ENCODE results near the gene DGKI.
"Not testable (repeated sequence)": the region's sequence is repeated elsewhere in the genome, so short reads cannot be mapped to it uniquely, and the experiment has no call there.

DGKI gene

DNA sequence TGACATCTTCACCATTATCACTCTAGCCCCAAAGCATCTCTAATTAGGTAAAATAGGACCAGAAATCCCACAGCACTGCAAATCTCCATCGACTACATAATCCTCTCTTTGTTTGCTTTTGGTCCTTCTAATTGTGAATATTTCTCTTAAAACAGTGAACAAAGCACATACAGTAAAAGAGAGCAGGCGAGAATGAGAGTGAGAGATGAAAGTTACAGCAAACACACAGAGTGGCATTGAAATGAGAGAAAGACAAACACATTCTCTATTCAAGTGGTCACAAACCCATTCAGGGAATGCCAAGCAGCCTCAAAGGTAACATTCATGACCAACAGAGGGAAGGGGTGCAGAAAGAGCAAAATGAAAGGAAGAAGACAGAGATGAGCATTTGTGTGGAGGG lies 393.4 kb downstream of the DGKI start:
- DNase-seq = peak; percentile 33

- no peak for DNase-seq
Observed at GRCh38 chr7:137449016-137449415, 397.8 kb downstream of the DGKI start.

DNA sequence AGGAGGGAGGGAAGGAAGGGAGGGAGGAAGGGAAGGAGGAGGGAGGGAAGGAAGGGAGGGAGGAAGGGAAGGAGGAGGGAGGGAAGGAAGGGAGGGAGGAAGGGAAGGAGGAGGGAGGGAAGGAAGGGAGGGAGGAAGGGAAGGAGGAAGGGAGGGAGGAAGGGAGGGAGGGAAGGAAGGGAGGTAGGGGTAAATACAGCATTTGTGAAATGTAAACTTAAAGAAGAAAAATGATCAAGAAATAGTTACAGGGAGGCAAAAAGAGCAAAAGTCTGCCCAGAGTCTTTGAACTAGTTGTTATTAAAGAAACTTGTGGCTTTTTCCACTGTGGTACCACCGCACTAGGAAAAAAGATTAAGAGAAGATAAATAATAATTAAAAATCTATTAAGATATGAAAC lies 398.2 kb downstream of the DGKI start:
- DNase-seq = not testable (repeated sequence)

- DNase-seq = no peak
Observed at GRCh38 chr7:137446025-137446424, 400.7 kb downstream of the DGKI start.

DNA sequence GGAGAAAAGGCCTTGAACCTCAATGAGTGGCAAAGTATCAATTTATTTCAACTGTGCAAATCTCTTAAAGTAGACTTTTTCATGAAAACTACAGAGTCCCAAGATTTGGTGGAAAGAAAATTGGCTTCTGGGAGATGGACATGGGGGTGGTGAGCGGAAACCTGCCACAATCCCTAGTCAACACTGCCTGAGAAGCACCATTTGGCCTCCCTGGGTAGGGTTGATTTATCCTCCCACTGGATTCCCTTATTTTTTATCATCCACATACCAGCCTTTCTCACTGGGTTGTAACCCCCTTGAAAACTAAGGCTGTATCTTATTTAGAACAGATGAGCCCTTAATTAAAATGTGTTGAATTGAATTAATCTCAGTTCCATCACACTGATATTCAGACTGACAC lies 401.5 kb downstream of the DGKI start:
- no peak for DNase-seq

DNA sequence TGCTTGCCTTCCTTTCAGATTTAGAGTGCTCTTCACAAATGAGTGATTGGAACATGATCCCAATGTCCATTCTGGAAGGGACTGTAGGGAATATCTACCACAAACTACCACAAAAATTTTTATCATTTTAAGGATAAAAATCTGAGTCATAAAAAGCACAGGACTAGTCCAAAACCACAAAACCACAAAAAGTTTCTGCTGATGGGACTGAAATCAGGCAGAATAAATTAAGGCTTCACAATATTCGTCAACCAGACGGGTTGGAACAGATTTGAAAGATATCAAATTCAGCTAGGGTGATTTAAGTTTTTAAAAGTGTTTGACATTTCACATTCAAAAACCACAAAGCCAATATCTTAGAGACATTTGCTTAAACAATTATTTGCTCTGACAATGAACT lies 403.2 kb downstream of the DGKI start:
- no peak for DNase-seq

DNA sequence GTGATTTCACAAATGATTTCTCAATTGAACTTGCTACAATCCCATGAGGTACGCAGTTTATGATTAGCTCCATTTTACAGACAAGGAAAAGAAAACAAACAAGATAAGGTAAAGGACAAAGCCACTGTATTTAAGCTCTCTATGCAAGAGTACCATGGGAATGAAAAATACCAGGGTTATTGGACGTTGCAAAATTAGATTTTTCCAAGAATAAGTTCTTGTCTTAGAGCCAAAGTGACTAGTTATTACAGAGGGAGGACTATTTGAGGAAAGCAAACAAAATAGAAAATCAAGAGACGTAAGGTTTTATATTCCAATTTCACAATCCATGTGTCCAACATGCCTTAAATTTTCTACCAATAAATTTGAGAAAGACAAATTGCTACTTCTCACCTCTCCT lies 405.3 kb downstream of the DGKI start:
- no peak for DNase-seq

- DNase-seq = no peak
Observed at GRCh38 chr7:137439829-137440825, 406.6 kb downstream of the DGKI start.

DNA sequence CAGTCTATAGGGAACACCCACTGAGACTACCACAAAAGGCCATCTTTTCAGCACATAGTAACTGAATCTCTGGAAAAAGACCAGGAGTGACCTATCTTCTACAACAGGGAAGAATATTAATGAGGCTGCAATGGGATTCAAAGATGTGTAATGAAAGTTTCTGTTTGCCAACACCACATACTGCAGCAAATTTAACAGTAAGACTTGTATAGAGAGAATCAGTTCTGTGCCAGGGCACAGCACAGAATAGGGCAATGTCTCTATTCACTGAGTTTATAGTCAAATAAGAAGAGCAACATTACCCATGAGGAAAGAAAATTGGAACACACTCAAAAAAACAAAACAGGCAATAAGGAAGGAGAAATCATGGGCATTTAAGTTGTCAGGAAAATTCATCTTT lies 411.8 kb downstream of the DGKI start:
- DNase-seq = no peak

GRCh38 chr7:137434530-137434929 lies 412.2 kb downstream of the DGKI start:
- DNase-seq = no peak

DNA sequence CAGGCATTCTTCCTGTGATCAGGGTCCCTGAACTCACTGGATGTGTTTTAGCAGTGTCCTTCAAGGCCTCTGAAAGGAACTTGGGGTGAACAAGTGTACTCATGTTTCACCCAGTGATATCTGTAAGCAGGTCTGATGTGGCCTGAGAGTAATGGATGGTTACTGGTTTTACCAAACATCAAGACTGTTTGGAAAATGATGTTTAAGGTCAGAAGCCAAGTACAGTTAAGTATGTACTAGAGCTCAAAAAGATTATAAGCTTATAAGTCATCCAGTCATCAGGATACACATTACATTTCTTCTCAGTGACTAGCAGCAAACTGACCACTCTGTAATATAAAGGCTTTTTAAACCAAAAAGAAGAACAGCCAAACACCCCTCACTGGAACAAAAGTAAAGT lies 423.5 kb downstream of the DGKI start:
- no peak for DNase-seq

DNA sequence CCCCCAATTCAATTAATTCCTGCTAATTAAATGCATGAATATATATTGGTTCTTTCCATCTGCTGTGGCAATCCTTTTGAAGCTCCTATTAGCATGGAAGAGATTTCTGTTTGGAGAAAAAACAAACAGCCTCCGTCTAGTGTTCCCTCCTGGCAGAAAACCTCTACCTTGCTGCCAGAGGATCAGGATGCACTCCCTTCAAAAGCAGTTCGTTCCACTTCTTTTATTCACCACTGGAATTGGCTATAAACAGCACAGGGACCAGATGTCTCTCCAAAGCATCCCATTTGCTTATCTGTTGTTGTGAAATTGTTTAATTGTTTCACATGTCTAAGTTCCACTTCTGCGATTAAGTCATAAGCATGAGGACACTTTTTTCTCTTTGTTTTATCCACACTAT lies 425.4 kb downstream of the DGKI start:
- DNase-seq = no peak

DNA sequence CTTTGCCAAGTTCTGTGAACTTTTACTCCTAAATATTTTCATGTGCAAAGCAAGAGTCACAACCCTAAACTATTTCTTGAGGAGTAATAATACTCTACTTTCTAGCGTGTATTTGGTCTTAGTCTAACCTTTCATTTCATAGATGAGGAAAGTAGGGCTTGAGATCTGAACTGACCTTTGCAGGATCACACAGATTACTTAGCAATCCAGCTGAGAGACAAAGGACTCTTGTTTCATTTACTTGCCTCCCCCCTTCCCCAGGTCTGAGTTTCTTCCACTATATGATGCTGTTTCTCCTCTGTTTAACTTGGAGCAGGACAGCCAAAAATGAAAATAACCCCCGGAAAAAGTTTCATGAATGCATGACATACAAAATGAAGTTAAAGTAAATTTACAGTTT lies 427.9 kb downstream of the DGKI start:
- no peak for DNase-seq

GRCh38 chr7:137417464-137417863 lies 429.3 kb downstream of the DGKI start:
- no peak for DNase-seq

DNA sequence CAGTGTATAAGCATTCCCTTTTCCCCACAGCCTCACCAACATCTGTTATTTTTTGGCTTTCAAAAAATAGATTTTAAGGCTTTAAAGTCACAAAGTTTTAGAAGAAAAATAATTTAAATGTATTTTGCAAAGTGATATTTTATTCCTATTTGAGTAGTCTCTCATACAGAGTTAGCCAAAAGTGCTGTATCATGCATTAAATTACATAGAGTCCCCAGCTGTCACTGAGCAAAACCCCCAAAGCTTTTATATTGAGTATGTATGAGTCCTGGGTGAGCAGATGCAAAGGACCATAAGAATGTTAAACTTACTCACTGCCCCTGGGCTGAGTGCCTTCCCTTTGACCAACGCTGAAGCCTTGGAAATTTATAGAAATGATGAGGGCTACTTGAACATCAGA lies 432.9 kb downstream of the DGKI start:
- no peak for DNase-seq

DNA sequence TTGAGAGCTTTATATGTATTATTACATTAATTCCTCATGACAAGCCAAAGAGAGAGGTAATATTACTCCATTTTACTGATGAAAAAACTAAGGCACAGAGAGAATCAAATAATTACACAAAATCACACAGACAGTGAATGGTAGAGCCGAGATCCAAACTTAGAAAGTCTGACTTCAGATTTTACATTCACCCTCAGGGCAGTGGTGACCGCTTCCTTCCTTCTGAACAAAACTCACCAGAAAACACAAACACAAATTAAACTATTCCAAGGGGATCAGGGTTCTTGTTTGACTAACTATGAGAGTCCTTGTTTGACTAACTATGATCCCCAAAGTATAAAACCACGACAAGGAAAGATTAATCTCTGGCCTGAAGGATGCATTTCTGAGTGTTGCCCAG lies 435.3 kb downstream of the DGKI start:
- no peak for DNase-seq

DNA sequence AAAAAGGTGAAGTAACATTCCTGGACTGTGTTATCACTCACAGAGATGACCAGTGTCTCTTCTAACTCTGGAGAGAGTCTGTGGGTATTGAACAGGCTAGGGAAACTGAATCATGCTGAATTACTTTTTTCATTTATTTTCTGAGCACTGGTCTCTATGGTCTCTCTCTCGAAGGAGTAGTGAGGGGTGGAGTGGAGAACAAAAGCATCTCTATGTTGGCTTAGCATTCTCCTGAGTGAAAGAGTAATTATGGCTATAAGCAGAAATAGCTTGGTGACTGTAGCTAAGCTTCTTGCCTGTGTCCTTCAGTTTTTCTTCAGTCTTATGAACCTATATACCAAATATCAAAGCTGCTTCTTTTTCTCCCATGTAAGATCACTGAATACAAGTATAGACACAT lies 438.6 kb downstream of the DGKI start:
- DNase-seq = no peak

GRCh38 chr7:137407078-137407477 lies 439.7 kb downstream of the DGKI start:
- no peak for DNase-seq

GRCh38 chr7:137404660-137405317 lies 442.0 kb downstream of the DGKI start:
- DNase-seq = no peak

DNA sequence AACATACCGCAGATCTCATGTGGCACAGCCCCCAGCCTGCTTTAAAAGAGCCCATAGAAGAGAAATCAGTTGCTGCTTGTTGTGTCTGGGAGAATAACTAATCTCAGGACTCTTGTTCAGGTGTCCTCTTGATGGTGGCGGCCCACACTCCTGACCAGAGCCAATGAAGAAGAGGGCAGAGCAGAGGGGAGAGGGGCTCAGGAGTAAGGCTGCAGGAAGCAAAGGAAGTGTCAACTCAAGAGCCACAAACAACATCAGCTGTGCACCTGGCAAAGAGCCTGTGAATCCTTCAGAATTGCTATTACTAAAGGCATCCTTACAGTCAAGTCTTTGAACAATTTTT lies 443.4 kb downstream of the DGKI start:
- no peak for DNase-seq

DNA sequence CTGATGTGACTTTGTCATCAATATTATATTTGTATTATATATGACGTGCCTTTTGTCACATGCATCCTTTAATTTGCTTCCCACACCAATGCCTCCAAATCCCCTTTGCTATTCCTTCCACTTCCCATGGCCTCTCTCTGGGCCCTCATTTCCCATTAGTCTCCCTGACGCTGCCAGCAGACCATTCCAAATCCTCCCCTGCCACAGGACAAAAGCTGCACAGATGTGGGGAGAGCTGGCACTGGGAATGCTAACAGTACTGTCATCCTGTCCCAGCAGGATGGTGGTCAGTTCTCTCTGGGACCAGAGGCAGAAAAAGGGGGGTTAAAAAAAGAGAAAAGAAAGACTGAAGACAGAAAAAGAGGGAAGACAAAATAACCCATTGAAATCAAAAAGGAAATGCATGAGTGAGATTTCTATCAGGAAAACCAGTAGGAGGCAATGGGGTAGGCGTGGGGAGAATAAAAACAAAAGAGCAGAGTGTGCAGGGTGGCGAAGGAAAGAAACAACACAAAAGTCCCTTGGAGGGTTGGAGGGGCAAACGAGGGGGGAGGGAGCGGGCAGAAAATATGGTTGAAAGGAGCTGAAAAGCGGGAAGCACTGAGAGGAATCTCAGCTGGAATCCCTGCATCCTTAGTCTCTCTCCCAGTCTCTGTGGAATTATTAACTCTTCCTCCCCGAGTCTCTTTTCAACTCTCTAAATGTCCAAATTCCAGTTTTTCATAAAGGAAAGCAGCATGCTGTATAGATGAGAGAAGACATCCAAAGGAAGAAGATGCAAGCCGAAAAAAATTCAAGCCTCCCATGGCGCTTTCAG lies 444.0 kb downstream of the DGKI start:
- DNase-seq = no peak

- DNase-seq = no peak
Observed at GRCh38 chr7:137399827-137400823, 446.6 kb downstream of the DGKI start.

Data from NCI-H187 treated with DMSO at 0.1 percent for 48 hours (cell line).